ENCODE results near the gene MRE11.
A peak's percentile ranks its signal among the peaks of the same experiment; 100 is the strongest.
"Not testable (repeated sequence)": the region's sequence is repeated elsewhere in the genome, so short reads cannot be mapped to it uniquely, and the experiment has no call there.

MRE11 gene

DNA sequence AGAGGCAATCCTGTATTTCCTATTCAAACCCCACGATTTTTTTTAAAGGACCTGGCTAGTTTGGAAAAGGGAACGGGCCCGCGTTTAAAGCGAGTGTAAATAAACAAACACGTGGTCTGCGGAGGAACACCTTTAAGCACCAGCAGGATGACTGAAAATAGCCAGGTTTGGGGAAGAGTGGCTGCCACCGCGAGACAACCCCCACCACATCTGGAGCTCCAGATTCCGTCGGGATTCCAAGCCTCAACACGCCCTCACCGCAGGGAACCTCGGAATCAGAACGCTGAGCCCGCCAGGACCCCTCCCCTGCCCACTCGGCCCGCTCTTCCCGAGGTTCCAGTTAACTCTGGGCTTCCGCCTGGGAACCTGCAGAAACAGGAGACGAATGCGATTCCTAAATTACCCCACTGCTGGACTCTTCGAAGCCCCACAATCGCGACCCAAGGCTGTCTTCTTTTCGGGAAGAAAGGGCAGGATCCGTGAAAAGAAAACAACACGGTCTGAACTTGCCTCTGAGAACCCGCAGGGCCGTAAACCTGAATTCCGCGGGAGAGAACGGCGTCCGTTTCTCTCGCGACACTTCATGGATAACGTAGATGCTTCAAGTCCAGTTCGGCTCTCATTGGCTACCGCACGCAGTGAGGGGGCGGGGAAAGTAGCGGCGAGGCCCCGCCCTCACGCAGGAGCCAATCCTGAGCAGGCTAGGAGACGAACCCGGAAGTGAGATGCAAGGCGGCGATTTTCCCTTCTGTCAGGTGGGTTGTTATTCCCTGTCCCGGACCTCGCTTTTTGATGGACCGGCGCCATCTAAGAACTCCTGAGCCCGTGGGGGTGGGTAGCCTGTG, at the start of gene MRE11, which contains the start of gene ANKRD49:
TSS of gene MRE11 (minus strand) at position 564 of the 845 bp plus-strand sequence. CDS start 1,043 bp downstream, outside the sequence.
TSS of gene ANKRD49 (plus strand) at position 704 of the 845 bp plus-strand sequence. CDS start 2,710 bp downstream, outside the sequence.
- DNase-seq = peak; percentile 95 to 96

DNA sequence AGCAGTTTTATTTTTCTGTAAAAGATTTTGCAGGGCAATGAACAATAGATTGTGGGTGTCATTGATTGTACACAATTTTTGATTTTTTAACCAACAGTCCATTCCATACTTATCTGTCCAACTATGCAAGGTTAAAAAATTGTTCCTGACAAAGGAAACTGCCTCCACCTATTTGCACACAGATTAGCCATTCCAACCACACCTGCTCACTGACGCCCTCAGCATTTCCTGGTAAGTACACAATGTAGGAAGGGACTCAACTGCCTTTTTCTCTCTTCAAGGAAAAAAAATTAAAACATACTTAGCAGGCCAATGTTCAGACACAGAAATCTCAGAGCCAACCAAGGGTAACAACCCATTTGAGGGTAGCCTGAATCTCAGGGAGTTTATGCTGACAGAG, 45.8 kb upstream of the MRE11 start:
- no peak for DNase-seq

DNA sequence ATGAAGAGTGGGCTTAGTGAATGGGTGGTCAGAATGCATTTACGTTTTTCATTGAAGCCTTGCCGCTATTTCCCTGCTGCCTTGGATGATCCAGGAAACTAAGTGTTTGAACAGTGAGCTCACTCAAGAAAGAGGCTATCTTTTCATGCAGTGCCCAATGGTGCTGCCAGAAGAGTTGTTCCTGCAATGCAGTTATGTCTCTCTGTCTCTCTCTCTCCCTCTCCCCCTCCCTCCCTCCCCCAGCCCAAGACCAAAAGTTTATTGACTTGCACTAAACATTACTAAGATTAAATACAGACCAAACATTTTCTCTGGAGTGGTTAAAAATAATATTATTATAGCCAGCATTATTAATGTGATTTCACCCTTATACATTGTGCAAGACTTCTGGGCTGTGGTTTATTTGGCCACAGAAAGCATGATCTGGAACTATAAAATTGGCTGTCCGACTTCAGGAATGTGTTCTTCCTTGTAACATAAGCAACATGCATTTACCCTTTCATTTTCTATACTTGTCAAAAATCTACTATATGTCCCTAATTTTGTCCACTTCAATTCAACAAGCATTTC, 43.5 kb upstream of the MRE11 start:
- DNase-seq = no peak

DNA sequence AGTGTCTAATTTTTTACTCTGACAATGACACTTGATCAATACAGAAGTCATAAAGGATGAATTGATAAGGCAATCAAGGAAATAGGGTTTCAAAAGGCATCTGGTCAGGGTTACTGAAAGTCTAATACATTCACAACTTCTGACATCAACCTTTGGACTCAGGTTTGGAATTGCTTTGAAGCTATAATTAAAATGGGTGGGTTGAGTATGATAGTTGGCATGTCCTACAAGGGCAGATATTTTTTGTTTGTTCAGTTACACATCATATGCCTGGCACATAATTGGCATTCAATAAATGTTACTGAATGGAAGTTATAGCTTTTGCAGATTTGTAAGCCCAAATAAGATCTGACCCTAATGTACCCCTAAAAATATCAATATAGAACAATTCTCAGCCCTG, 42.7 kb upstream of the MRE11 start:
- no peak for DNase-seq

DNA sequence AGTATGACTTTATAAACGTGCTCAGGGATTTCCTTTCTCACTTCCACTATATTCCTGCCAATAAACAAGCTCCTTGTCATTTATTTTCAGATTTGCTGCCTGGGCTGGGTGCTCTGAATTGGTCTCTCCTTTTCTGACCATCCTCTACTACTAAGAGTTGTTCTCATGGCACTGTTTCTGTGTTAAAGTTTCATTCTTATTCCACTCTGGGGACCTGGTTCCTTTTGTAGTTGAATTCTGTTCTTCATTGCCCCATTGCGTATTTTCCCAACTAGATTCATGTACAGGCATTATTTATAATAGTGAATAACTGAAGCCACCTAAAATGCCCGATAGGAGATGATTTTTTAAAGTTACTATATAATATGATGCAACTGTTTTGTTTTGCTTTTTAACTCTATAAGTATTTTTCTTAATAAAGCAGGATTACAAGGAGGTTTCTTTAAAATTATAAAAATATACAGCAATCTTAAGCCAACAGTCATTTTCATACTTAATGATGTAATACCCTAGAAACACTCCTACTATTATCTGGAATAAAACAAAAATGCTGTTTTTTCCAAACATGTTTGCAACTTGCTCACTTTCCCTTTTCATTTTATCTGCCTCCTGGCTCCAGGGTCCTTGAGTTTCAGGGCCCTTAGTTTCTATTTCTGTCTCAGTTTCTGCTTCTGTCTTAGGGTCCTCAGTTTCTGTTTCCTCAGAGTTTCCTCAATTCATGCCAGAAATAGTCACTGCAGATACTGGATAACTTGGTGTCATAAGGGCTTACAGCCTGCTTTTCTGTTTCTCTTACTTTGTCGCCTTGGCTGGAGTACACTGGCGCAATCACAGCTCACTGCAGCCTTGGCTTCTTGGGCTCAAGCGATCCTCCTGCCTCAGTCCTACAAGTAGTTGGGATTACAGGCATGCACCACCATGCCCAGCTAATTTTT, 40.3 kb upstream of the MRE11 start:
- no peak for DNase-seq

DNA sequence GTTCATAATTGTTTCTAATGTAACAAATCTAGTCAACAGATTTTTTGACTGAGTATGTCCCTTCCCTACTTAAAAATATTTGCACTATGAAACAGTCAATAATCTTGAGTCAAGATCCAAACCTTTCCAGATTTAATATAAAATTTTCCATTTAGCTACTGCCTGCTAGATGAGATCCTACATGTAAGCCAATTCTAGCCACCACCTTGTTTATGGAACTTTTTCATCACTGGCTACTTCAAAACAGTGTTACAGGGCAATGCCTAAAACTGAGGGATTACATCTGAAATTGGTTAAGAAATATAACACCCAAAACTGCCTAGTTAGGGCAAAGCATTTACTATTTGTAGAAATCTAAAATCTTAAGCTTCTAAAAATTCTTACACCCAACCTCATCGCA, 39.6 kb upstream of the MRE11 start:
- DNase-seq = no peak

DNA sequence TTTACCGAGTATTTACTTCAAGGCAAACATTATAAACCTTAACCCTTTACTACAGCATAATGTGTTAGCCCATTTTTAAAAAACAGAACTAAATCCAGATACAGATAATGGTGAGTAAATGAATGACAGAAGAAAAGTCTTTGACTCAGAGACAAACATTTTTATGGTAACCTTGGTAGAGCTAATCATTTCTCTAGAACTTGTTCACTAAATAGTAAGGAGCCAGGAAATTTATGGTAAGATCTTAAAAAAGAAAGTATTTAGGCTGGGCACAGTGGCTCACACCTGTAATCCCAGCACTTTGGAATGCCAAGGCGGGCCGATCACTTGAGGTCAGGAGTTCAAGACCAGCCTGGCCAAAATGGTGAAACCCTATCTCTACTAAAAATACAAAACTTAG, 38.6 kb upstream of the MRE11 start:
- no peak for DNase-seq

DNA sequence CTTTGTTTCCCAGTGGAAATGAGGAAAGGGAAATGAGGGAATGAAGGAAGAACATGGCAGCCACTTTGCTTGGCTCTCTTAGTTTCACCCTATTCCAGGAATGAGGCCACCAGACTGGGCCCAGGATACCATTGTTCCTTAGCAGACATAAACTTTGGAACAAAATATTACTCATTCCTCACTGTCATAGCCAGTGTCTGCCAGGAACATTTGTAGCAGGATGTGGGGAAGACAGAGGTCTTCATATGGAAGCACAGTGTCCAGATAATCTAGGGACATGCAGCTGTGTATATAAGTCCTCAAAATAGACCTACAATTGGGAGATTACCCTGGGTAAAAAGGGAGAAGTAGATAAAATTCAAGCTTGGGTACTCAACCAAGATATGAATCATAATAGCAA, 34.9 kb upstream of the MRE11 start:
- no peak for DNase-seq

DNA sequence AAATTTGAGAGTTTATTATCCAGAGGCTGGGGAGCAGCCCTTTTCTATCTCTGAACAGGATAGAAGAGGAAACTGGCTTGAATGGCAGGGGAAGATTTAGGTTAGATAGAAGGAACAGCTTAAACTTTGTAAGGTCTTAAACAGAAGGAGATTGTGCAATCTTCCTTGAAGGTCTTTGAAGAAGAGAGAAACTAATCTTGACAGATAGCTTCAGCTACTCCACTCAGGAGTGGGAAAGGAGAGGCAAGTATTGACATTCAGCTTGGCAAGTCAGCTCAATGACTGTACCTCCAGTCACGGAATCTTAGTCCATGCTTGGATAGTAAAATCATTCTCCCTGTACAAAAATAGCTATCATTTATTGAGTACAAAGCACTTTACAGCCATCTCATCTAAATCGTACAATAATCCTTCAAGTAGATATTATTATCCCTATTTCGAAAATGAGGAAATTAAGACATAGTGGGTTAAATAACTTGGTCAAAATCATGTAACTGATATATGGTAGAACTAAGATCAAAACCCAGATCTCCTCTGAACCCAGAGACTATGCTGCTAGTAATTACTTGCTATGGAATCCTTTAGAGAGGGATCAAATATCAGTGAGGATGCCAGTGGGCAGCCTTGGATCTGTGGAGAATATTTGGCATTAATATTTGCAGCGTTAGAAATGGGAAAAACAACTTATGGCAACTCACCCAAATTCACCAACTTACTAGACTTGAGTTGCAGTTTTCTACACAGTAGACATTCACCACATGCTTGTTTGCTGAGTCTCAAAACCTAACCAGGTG, 33.2 kb upstream of the MRE11 start:
- no peak for DNase-seq

DNA sequence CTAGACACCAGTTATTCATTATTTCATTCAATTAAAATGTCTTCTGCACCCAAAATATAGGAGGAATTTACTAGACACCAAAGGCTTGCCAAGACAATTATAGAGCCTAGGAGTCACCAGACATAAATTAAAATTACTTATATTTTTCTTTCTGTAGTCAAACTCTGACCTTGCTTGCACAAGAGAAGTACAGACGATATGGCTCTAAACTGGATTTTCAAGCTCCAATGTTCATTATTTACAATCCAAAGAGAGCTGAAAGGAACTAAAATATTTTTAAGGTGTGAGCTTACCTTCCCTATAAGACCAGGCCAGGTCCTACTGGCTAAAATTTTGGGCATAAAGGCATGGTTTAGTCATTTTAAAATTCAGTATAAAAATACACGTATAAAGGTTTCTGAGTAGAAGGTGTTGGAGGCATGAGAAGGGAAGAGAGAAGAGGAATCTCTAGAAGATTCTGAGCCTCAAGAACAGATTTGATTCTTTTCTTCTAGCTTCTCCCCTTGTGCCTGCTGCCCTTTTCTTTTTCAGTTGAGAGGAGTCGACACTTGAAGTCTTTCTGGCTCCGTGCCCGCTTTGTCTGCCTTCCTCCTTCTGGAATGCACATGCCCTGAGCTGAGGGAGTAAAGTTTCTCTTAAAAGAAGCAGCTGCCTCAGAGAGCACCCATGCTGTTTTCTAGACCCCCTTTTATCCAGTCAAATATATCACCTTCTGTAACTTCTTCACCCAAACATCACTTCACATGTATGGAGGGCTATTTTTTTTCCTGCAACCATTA, 32.1 kb upstream of the MRE11 start:
- DNase-seq = no peak

DNA sequence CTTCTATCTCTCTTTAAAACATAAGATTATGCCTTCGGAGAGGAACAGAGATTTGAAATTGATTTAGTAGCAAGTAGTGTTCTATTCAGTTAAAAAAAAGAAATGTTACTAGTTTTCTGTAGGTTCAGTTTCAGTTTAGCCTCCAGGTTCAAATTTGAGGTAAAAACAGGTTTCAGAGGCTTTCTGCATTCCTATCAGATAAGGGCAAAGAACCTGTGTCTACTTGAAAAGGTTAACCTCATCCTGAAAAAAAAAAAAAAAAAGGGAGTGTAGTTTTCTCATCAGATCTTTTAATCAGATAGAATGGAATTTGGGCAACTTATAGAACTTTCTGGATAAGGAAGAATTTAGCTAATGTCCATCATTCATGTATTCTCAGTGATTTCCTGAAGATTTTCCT, 30.7 kb upstream of the MRE11 start:
- no peak for DNase-seq

DNA sequence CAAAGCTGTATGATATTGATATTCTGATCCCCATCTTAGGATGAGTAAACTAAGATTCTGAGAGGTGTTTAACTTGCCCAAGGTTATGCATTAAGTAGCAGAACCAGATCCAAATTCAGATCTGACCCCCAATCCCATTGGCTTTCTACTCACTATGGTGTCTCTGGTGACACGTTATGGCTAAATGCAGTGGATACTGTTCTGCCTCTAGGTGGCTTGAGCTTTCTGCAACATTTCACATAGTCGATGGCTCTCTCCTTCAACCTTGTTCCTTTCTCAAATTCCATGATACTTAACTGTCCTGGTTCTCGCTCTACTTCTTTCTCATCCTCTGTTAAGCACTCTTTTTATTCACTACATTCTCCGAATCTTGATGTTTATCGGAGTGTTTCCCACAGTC, 28.0 kb upstream of the MRE11 start:
- no peak for DNase-seq

DNA sequence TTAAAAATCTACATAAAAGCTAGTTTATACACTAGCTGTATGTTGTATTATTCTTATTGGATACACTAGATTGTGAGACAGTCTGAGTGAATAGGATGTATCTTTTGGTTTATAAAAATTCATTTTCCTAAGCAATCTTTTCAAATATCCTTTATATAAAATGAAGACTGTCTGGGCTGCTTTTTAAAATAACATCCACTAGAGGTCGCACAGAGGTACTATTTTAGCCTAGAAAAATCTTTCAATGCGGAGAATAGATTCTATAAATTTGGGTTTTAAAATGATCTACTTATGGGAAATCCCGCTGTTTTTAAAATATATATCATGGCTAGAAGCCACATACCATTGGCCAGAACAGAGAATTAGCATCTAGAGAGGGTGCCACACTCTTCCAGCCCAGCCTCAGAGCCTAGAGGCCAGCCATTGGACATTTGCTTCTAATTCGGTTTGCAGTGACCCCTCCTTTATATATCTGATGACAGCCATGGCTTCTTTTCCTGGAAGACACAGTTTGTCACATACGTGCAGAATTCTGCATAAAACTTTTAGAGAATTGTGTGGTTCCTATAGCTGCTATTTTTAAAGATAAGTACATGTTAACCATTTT, 25.9 kb upstream of the MRE11 start:
- no peak for DNase-seq

DNA sequence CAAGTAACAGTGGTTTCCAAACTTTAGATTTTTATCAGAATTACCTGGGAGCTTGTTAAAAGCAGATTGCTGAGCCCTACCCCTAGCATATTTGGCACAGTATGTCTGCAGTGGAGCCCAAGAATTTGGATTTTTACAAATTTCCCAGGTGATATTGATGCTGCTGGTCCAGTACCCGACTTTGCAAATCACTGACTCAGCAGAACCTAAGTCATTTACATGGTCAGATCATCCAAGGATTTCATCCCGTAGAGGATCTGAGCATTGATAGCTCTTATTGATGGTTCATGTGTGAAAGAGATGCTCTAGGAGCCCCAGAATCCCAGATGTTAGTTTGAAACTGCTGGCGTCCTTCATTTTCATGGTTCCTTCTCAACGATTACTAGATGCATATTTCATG, 24.7 kb upstream of the MRE11 start:
- no peak for DNase-seq

DNA sequence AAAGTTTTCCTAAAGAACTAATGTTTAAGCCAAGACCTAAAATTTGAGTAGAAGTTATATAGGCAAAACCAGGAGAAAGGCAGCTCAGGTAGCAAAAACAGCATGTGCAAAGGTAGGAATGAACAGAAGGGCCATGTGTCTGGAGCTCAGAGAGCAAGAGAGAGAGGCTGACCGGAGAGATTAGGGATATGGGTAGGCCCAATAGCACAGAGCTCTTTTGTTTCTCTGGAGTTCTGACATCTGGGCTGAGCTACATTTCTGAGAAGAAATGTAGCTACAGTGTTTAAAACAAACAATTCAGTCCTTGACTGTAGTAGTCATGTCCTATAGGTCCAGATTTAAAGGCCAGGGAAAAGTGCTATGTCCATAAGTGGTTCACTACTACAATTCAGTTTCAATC, 23.1 kb upstream of the MRE11 start:
- DNase-seq = no peak

DNA sequence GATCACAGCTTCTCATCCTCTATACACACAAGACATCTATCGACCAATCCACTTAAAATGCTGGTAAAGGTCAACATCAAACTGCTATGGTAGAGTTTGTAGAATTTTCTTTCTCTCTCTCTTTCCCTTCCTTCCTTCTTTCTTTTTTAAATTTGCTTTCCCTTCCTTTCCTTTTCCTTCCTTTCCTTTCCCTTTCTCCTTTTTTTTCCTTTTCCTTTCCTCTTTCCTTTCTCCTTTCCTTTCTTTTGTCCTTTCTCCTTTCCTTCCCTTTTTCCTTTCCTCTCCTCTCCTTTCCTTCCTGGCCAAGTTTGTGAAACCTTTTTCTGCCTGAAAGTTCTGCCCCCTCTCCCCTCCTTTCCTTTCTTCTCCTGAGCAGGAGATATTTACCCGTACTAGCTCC, 21.8 kb upstream of the MRE11 start:
- DNase-seq = no peak

DNA sequence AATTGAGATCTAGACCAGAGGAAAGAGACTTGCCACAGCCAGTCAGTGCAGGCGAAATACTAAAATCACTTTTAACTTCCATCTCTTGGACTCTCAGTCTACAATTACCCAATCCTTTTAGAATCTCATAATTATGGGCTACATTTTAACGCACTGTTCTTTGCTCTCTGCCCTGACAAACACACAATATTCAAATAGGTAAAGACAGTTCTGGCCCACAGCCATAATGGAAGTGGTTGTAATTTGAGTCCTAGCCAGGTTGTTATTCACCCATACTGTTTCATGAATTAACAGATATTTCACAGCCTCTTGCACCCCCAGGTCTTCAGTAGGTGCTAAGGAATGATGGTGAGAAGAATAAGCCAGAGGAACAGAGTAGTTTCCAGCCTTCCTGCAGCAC, 19.4 kb upstream of the MRE11 start:
- DNase-seq = no peak

DNA sequence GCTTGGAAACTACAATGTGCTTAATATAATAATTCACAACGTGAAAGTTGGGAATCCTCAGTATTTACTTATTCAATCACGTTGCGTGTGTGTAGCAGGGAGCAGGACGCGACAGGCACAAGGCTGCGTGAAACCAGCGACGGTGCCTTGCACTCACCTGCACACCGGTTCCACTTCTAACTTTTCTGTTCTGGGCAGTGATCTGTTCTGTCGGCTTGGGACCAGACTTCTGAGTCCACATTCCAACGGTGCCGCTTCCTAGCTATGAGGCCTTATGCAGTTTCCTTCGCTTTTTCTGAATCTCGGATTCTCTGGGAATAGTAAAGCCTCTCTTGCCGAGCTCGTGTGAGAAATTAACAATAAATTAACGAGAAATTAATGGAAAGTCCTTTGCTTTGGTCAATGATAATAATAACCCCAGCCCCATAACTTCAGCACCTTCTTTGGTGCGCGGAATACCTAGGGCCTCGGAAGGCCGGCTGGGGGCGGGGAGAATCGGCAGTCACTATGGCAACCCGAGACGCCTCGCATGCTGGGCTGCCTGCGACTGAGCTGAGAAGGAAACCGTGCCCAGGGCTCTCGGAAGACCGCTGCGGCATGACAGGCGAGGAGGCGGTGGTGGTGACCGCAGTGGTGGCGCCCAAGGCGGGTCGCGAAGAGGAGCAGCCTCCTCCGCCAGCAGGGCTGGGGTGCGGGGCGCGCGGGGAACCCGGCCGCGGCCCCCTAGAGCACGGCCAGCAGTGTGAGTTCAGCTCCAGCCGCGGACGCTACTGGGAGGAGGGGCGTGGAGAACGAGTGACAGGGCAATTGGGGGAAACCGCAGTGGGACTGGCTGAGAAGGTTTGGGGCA, 18.5 kb upstream of the MRE11 start, which contains the start of gene C11orf97:
TSS of gene C11orf97 (plus strand) at position 530 of the 850 bp plus-strand sequence. CDS start at position 598, 68 bp downstream.
- peak; percentile 64 to 72 for DNase-seq

DNA sequence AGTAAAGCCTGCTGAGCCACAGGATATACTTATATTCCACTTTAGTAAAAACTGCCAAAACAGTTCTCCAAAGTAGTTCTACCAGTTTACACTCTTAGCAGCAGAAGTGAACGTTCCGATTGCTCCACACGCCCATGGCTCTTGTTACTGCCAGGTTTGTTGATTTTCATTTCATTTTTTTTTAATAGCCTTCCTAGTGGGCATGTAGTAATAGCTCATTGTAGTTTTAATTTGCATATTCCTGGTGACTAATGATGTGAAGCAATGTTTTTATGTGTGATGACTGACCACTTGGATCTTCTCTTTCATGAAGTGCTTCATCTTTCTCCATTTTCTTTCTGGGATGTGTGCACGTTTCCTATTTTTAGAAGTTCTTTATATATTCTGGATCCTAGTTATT, 13.8 kb upstream of the MRE11 start:
- no peak for DNase-seq

DNA sequence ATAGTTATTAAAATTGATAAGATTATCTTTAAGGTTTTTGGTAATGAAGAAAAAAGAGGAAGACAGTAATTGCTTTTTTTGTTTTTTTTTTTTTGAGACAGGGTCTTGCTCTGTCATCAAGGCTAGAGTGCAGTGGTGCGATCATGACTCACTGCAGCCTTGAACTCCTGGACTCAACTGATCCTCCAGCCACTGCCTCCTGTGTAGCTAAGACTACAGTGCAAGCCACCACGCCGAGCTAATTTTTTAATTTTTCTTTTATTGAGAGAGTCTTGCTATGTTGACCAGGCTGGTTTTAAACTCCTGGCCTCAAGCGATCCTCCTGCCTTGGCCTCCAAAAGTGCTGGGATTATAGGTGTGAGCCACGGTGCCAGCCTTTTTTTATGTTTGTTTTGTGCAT, 12.9 kb upstream of the MRE11 start:
- not testable (repeated sequence) for DNase-seq

All from activated T-cell treated with anti-CD3 and anti-CD28 coated beads, Interleukin-2, amount 50 U/mL, for 48 hours (primary cell).